H1 (cell line): ENCODE data around the gene SCYGR1. TPM values are rescaled to one million over a fixed set of nuclear protein-coding genes. Genes with fewer than 3 reads are reported as not detected.

Experiments
- CTCF ChIA-PET: fragments of 300-600 bp; sonication (Branson Sonifier 250); formaldehyde crosslinking; loops from one replicate; lab custom pipeline; 2021; ENCODE audit not compliant: partially characterized antibody; lab: Charles Lee
- POLR2A ChIA-PET: fragments of 300-600 bp; sonication (Branson Sonifier 250); formaldehyde crosslinking; loops from one replicate; lab custom pipeline; 2021; ENCODE audit warnings: inconsistent platforms; ENCODE audit not compliant: partially characterized antibody; lab: Charles Lee
- DNase-seq, 2 experiments: peaks; one replicate each; pipeline versions ENCODE4 v3.0.0 to v3.0.0-alpha.2; 2010 to 2022; ENCODE audit warnings: low spot score in 2 of 2, low read depth in 1 of 2, mixed read lengths in 1 of 2
- FAIRE-seq: peaks from 2 replicates; lab custom pipeline; 2011; peaks lifted over from hg19 to GRCh38; lab: Jason Lieb, UNC
- H2AFZ ChIP-seq: 2 replicates; pipeline ENCODE4 v1.8.1; 2012; ENCODE audit warnings: low read length, inconsistent platforms
- H2AK5ac ChIP-seq: 2 replicates; pipeline ENCODE4 v1.6.1; 2013; ENCODE audit warnings: low read depth, low read length
- H2BK120ac ChIP-seq: replicated peaks from 2 replicates; pipeline ENCODE3; 2013; ENCODE audit warnings: low read depth, low read length, inconsistent platforms
- H2BK12ac ChIP-seq: 2 replicates; pipeline ENCODE4 v1.6.1; 2013; ENCODE audit warnings: low read depth, low read length
- H2BK15ac ChIP-seq: 2 replicates; pipeline ENCODE4 v1.6.1; 2013; ENCODE audit warnings: low read length
- H2BK20ac ChIP-seq: 2 replicates; pipeline ENCODE4 v1.6.1; 2013; ENCODE audit warnings: low read length
- H2BK5ac ChIP-seq: 2 replicates; pipeline ENCODE4 v1.6.1; 2013; ENCODE audit warnings: low read depth, low read length
- H3K14ac ChIP-seq: 2 replicates; pipeline ENCODE4 v1.6.1; 2013; ENCODE audit warnings: inconsistent platforms; ENCODE audit not compliant: insufficient read length
- H3K18ac ChIP-seq: 2 replicates; pipeline ENCODE4 v1.6.1; 2013; ENCODE audit warnings: low read length; ENCODE audit errors: extremely low read depth
- H3K23ac ChIP-seq: 2 replicates; pipeline ENCODE4 v1.6.1; 2013; ENCODE audit warnings: inconsistent platforms; ENCODE audit not compliant: insufficient read length
- H3K23me2 ChIP-seq: 2 replicates; pipeline ENCODE4 v1.6.1; 2013; ENCODE audit warnings: low read depth, low read length
- H3K27ac ChIP-seq: 2 replicates; pipeline ENCODE4 v1.6.1; 2011; ENCODE audit warnings: low read depth, low read length, inconsistent platforms
- H3K27me3 ChIP-seq, 4 experiments: replicated peaks in 1 of 4; 1 replicate in 1 of 4; 2 replicates in 3 of 4; pipeline versions ENCODE4 v1.6.1 to v1.8.1; 2011 to 2013; ENCODE audit warnings: low read length in 3 of 4, mild to moderate bottlenecking in 3 of 4, inconsistent platforms in 2 of 4, mixed read lengths in 2 of 4, moderate library complexity in 1 of 4; ENCODE audit not compliant: control insufficient read depth in 3 of 4, insufficient read depth in 3 of 4; ENCODE audit errors: extremely low read depth in 1 of 4
- H3K36me3 ChIP-seq, 4 experiments: 2 replicates each; pipeline versions ENCODE4 v1.6.1 to v1.8.1; 2011 to 2013; ENCODE audit warnings: mild to moderate bottlenecking in 4 of 4, low read length in 3 of 4, moderate library complexity in 2 of 4, control low read depth in 1 of 4, inconsistent platforms in 1 of 4; ENCODE audit not compliant: insufficient read depth in 4 of 4, control insufficient read depth in 2 of 4
- H3K4ac ChIP-seq: replicated peaks from 2 replicates; pipeline ENCODE3; 2013; ENCODE audit warnings: low read length, low read depth, mixed read lengths, inconsistent platforms; ENCODE audit not compliant: insufficient read length
- H3K4me1 ChIP-seq, 4 experiments: replicated peaks in 1 of 4; 1 replicate in 1 of 4; 2 replicates in 3 of 4; pipeline versions ENCODE4 v1.6.1 to v1.8.1; 2011 to 2013; ENCODE audit warnings: low read length in 3 of 4, inconsistent platforms in 2 of 4, mixed read lengths in 1 of 4; ENCODE audit not compliant: insufficient read depth in 4 of 4, control insufficient read depth in 3 of 4
- H3K4me2 ChIP-seq, 2 experiments: 2 replicates each; pipeline versions ENCODE4 v1.6.1 to v1.8.1; 2011 to 2013; ENCODE audit warnings: low read depth in 2 of 2, low read length in 2 of 2, control low read depth in 1 of 2, inconsistent platforms in 1 of 2, mild to moderate bottlenecking in 1 of 2; ENCODE audit not compliant: insufficient read depth in 1 of 2
- H3K4me3 ChIP-seq, 4 experiments: fragments of 200-600, 300-600 bp in 1 of 4; sonication (generic), shearing (Covaris generic), sonication (Bioruptor Twin) in 1 of 4; 2 replicates each; pipeline versions ENCODE4 v1.5.1 to v1.8.1; 2011 to 2016; ENCODE audit warnings: low read length in 4 of 4, low read depth in 3 of 4, control low read depth in 2 of 4, inconsistent platforms in 2 of 4, mild to moderate bottlenecking in 2 of 4, mixed read lengths in 1 of 4, moderate library complexity in 1 of 4; ENCODE audit not compliant: insufficient read depth in 2 of 4; ENCODE audit errors: extremely low read depth in 1 of 4
- H3K56ac ChIP-seq: replicated peaks from 2 replicates; pipeline ENCODE3; 2013; ENCODE audit warnings: low read depth, mild to moderate bottlenecking, mixed read lengths, low read length, inconsistent platforms; ENCODE audit not compliant: insufficient read length
- H3K79me1 ChIP-seq: 2 replicates; pipeline ENCODE4 v1.6.1; 2013; ENCODE audit warnings: low read depth, low read length, control low read depth
- H3K79me2 ChIP-seq, 2 experiments: 2 replicates each; pipeline versions ENCODE4 v1.6.1 to v1.8.1; 2012 to 2013; ENCODE audit warnings: low read length in 2 of 2, mild to moderate bottlenecking in 2 of 2, inconsistent platforms in 1 of 2; ENCODE audit not compliant: insufficient read depth in 2 of 2, control insufficient read depth in 1 of 2
- H3K9ac ChIP-seq, 4 experiments: replicated peaks in 1 of 4; 1 replicate in 1 of 4; 2 replicates in 3 of 4; pipeline versions ENCODE4 v1.6.1 to v1.8.1; 2011 to 2013; ENCODE audit warnings: low read depth in 3 of 4, low read length in 3 of 4, control low read depth in 2 of 4, mild to moderate bottlenecking in 2 of 4, moderate library complexity in 2 of 4, inconsistent platforms in 1 of 4; ENCODE audit errors: extremely low read depth in 1 of 4
- H3K9me3 ChIP-seq, 2 experiments: 2 replicates each; pipeline versions ENCODE4 v1.6.1 to v1.8.1; 2012 to 2013; ENCODE audit warnings: mild to moderate bottlenecking in 2 of 2, moderate library complexity in 2 of 2, control low read depth in 1 of 2, inconsistent platforms in 1 of 2, low read depth in 1 of 2, low read length in 1 of 2, mixed read lengths in 1 of 2; ENCODE audit not compliant: insufficient read depth in 2 of 2
- H4K20me1 ChIP-seq, 2 experiments: replicated peaks in 1 of 2; 2 replicates each; pipeline versions ENCODE3 to v1.8.1; 2011 to 2013; ENCODE audit warnings: inconsistent platforms in 2 of 2, low read length in 2 of 2, mild to moderate bottlenecking in 1 of 2; ENCODE audit not compliant: insufficient read depth in 2 of 2, control insufficient read depth in 1 of 2
- H4K5ac ChIP-seq: 2 replicates; pipeline ENCODE4 v1.6.1; 2013; ENCODE audit warnings: low read length, low read depth, mixed read lengths, inconsistent platforms; ENCODE audit not compliant: insufficient read length
- H4K8ac ChIP-seq: 2 replicates; pipeline ENCODE4 v1.8.0; 2013; ENCODE audit warnings: mild to moderate bottlenecking, moderate library complexity, low read length, inconsistent platforms; ENCODE audit not compliant: insufficient read depth; ENCODE audit errors: extremely low read depth
- H4K91ac ChIP-seq: replicated peaks from 2 replicates; pipeline ENCODE3; 2013; ENCODE audit warnings: low read length, mixed read lengths, inconsistent platforms; ENCODE audit not compliant: insufficient read length
- ASH2L ChIP-seq: fragments of 200-600, 300-600 bp; sonication (generic); IDR thresholded peaks from one replicate; pipeline ENCODE4 v1.7.1; 2017; ENCODE audit warnings: low read length
- EGR1 ChIP-seq: IDR thresholded peaks from 2 replicates; pipeline ENCODE4 v1.6.1; 2011; ENCODE audit warnings: low read depth, low read length, borderline replicate concordance
- POU5F1 ChIP-seq: IDR thresholded peaks from 2 replicates; pipeline ENCODE4 v1.6.1; 2011; ENCODE audit warnings: low read depth, mild to moderate bottlenecking, low read length, moderate library complexity
- RFX5 ChIP-seq: IDR thresholded peaks from 2 replicates; pipeline ENCODE4 v1.6.1; 2011; ENCODE audit warnings: low read depth, low read length, improper control_type of control experiment, borderline replicate concordance
- SP1 ChIP-seq: IDR thresholded peaks from 2 replicates; pipeline ENCODE4 v1.6.1; 2011; ENCODE audit warnings: low read depth, low read length
- TEAD4 ChIP-seq: IDR thresholded peaks from 2 replicates; pipeline ENCODE4 v1.6.1; 2012; ENCODE audit warnings: low read depth, low read length, inconsistent platforms, mixed read lengths
- WGBS, 2 experiments: shearing (Covaris generic) in 1 of 2; methylation state at CpG; one replicate each; pipeline versions ENCODE4 v1.1.6 to v1.1.7; 2013 to 2015; ENCODE audit warnings: low lambda C conversion rate in 2 of 2, mixed read lengths in 2 of 2, inconsistent platforms in 1 of 2, low coverage in 1 of 2, missing lambda C conversion rate in 1 of 2; ENCODE audit not compliant: insufficient replicate concordance in 2 of 2, insufficient coverage in 1 of 2, insufficient read length in 1 of 2; ENCODE audit errors: extremely low coverage in 1 of 2, missing lambda C conversion rate in 1 of 2; 5-methylcytosine and 5-hydroxymethylcytosine counted together
- polyA plus RNA-seq, 7 experiments: library from polyadenylated mRNA; depleted of rRNA in 3 of 7; stranded (reverse) in 5 of 7; unstranded in 2 of 7; fragments of >200 nt in 5 of 7; fragments of 200-250 nt in 2 of 7; gene quantifications; 1 replicate in 5 of 7; 2 replicates in 1 of 7; 4 replicates in 1 of 7; pipeline versions ENCODE4 v1.2.1 to v1.2.3, GENCODE V29; 2011 to 2013; ENCODE audit warnings: missing spikeins in 2 of 7, mixed read lengths in 2 of 7
- total RNA-seq: library from RNA; stranded (reverse); fragmentation: NEBNext Ultra II Directional; extraction: Animal tissue kit (Norgen Biotek cat#: 25700); gene quantifications from 2 replicates; pipeline ENCODE4 v1.2.1, GENCODE V29; 2021

The SCYGR1 gene
- total and polyA plus RNA-seq, 2 of the 8 experiments (the other 6 are each of a cell fraction or from before 2014, with no cell fraction given), result not detected

- CTCF ChIA-PET, result interaction anchor here (1.1 to 1.2 kb wide), 2 partner anchors 9 to 10 kb away, joined by 4 to 5 read pairs; no protein-coding TSS in a partner anchor
Measured at GRCh38 chr2:227395556-227395955, 7.8 kb upstream of the SCYGR1 start.

More at GRCh38 chr2:227395556-227395955, 7.8 kb upstream of the SCYGR1 start:
- Histone ChIP-seq H3K23ac (no peak overlapping the region), H3K79me2 (no peaks in the 10 kb centered on the region), H3K27ac (no peak overlapping the region), H4K5ac (no peak overlapping the region), H2BK5ac (no peak overlapping the region), H3K36me3 (no peaks in the 10 kb centered on the region), H4K20me1 (no peaks in the 10 kb centered on the region), H3K18ac (no peak overlapping the region), H3K23me2 (no peaks in the 10 kb centered on the region), H3K79me1 (no peaks in the 10 kb centered on the region), H2AFZ (0 out of 2 replicates have a peak overlapping the region, but pooled peaks have one; percentile 81), H2BK12ac (no peak overlapping the region), H2BK20ac (no peak overlapping the region), H2BK120ac (no peak overlapping the region), H3K4ac (no peak overlapping the region), H3K4me2 (no peak overlapping the region), H4K8ac (no peak overlapping the region), H4K91ac (no peak overlapping the region), H3K56ac (no peak overlapping the region), H2BK15ac (no peak overlapping the region), H3K14ac (no peak overlapping the region), H3K27me3 (no peaks in the 10 kb centered on the region), H3K4me3 (no peak overlapping the region), H2AK5ac (no peak overlapping the region), H3K4me1 (no peaks in the 10 kb centered on the region; a peak in 1 of 7 replicates), H3K9me3 (no peaks in the 10 kb centered on the region), H3K9ac (no peak overlapping the region)
- POLR2A ChIA-PET, result no interaction called here
- DNase-seq (no peak), FAIRE-seq (no peak)
- TF ChIP-seq SP1, result no peak
- TF ChIP-seq EGR1, result no peak
- no peak for TF ChIP-seq TEAD4
- no peak for TF ChIP-seq ASH2L
- TF ChIP-seq POU5F1, result no peak
- TF ChIP-seq RFX5, result no peak
- WGBS, 2 experiments, result 88% methylated on average over 1 of the region's 1 CpG; no CpG with 5 or more reads in 1 of the 2 experiments
